ACC112 (cell line): ENCODE data around the gene MTHFD2L.
A peak's percentile ranks its signal among the peaks of the same experiment; 100 is the strongest.

Experiments used
- H2AFZ ChIP-seq: fragments of 200-600 bp; sonication (generic); one replicate; pipeline ENCODE4 v1.6.0; 2017; ENCODE audit warnings: antibody characterized with exemption, low read length; ENCODE audit not compliant: unreplicated experiment
- H3K27ac ChIP-seq: fragments of 200-600 bp; sonication (generic); 2 replicates; pipeline ENCODE4 v1.5.1; 2014; ENCODE audit warnings: low read depth, mild to moderate bottlenecking, antibody characterized with exemption, low read length, moderate library complexity
- H3K27me3 ChIP-seq: fragments of 200-600 bp; sonication (generic); 2 replicates; pipeline ENCODE4 v1.6.1; 2014; ENCODE audit warnings: mild to moderate bottlenecking, antibody characterized with exemption, low read length, moderate library complexity, mixed read lengths; ENCODE audit not compliant: insufficient read depth
- H3K36me3 ChIP-seq: fragments of 200-600 bp; sonication (generic); 2 replicates; pipeline ENCODE4 v1.6.1; 2016; ENCODE audit warnings: mild to moderate bottlenecking, antibody characterized with exemption, low read length, moderate library complexity, mixed read lengths; ENCODE audit not compliant: insufficient read depth
- H3K4me1 ChIP-seq: fragments of 200-600 bp; sonication (generic); one replicate; pipeline ENCODE4 v1.6.1; 2016; ENCODE audit warnings: low read length, mixed read lengths; ENCODE audit not compliant: insufficient read depth, unreplicated experiment, control insufficient read depth
- H3K4me3 ChIP-seq: fragments of 200-600 bp; sonication (generic); 2 replicates; pipeline ENCODE4 v1.5.1; 2014; ENCODE audit warnings: mild to moderate bottlenecking, low read depth, low read length
- H3K79me2 ChIP-seq: fragments of 200-600 bp; sonication (generic); one replicate; pipeline ENCODE4 v1.6.0; 2016; ENCODE audit warnings: low read length; ENCODE audit not compliant: control insufficient read depth, unreplicated experiment, insufficient read depth

Gene MTHFD2L

GRCh38 chr4:74244049-74244448, 86.1 kb downstream of the MTHFD2L start:
- H3K4me3 ChIP-seq = no peak overlapping the region
- no peaks in the 10 kb centered on the region for H3K36me3 ChIP-seq
- H3K79me2 ChIP-seq = no peaks in the 10 kb centered on the region
- H3K27me3 ChIP-seq = no peaks in the 10 kb centered on the region
- no peak overlapping the region for H2AFZ ChIP-seq
- H3K4me1 ChIP-seq = no peaks in the 10 kb centered on the region
- H3K27ac ChIP-seq = no peak overlapping the region

DNA sequence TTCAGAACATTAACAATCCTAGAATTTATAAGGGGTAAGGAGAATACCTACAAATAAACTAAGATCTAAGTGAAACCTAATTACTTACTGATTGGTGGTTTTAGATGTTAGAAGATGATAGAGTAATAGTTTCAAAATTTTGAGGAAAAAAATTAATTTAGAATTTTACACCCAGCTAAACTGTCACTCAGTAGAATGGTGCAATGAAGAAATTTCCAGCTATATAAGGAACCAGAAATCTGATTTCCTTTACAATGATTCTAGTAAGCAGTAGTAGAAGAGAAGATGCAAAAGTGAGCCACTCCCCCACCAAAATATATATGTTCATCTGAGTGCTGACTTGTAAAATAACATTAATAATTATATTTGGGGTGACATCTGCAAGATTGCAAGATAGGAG, 95.0 kb downstream of the MTHFD2L start:
- H3K4me3 ChIP-seq = no peak overlapping the region
- no peaks in the 10 kb centered on the region for H3K4me1 ChIP-seq
- no peaks in the 10 kb centered on the region for H3K79me2 ChIP-seq
- H3K36me3 ChIP-seq = peaks cover 11% of the 10 kb centered on the region; the same call in 1 of the 2 replicates
- no peak overlapping the region for H2AFZ ChIP-seq
- no peaks in the 10 kb centered on the region for H3K27me3 ChIP-seq
- H3K27ac ChIP-seq = no peak overlapping the region

DNA sequence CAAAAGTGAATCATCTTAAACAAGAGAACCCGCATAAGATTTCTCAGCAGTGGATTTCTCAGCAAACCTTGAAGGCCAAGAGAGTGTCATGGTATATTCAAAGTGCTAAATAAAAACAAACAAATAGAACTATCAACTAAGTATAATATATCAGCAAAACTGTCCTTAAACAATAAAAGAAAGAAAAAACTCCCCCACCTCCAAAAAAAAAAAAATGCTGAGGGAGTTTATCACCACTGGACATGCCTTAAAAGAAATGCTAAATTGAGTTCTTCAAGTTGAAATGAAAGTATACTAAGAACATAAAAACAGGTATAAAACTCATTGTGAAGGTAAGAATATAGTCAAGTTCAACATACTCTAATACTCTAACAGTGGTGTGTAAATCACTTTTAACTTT, 96.5 kb downstream of the MTHFD2L start:
- H3K4me1 ChIP-seq = no peaks in the 10 kb centered on the region
- no peak overlapping the region for H2AFZ ChIP-seq
- H3K79me2 ChIP-seq = no peaks in the 10 kb centered on the region
- no peak overlapping the region for H3K27ac ChIP-seq
- H3K27me3 ChIP-seq = no peaks in the 10 kb centered on the region
- H3K4me3 ChIP-seq = no peak overlapping the region
- H3K36me3 ChIP-seq = peaks cover 11% of the 10 kb centered on the region; the same call in 1 of the 2 replicates

DNA sequence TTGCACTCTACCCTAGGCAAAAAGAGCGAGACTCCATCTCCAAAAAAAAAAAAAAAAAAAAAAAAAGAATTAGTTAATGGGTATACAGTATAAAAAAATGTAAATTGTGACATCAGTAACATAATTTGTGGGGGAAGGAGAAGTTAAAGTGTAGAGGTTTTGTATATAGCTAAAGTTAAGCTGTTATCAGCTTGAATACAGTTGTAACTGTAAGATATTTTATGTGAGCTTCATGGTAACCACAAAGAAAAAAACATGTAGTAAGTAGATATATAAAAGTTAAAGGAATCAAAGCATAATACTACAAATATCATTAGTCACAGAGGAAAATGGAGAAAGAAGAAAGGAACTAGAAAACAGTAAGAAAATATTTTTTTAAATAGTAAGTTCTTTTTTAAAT, 97.2 kb downstream of the MTHFD2L start:
- Histone ChIP-seq H3K27me3 (no peaks in the 10 kb centered on the region), H2AFZ (no peak overlapping the region), H3K27ac (no peak overlapping the region), H3K4me3 (no peak overlapping the region), H3K4me1 (no peaks in the 10 kb centered on the region), H3K79me2 (no peaks in the 10 kb centered on the region), H3K36me3 (peaks cover 11% of the 10 kb centered on the region; the same call in 1 of the 2 replicates)

DNA sequence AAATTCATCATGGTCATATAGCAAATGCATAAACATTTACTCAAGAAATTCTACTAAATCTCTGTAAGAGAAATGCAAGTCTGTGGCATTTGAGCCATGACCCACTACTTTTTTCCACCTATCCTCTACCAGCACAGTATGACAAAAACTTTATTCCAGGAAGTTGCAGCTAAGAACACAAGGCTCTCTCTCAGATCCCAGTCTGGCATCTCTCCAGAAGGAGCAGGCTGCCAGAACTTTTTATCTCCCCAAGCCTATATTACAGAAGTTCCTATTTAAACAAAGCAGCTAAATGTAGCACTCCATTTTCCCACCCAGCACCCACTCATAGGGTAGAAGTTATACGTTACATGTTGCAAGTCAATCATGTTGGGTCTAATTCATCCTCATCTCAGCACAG, 101.0 kb downstream of the MTHFD2L start:
- no peaks in the 10 kb centered on the region for H3K4me1 ChIP-seq
- no peaks in the 10 kb centered on the region; the same call in 1 of the 2 replicates for H3K36me3 ChIP-seq
- H2AFZ ChIP-seq = no peak overlapping the region
- no peaks in the 10 kb centered on the region for H3K79me2 ChIP-seq
- H3K27ac ChIP-seq = no peak overlapping the region
- H3K4me3 ChIP-seq = no peak overlapping the region
- H3K27me3 ChIP-seq = no peaks in the 10 kb centered on the region

GRCh38 chr4:74260036-74260435, 102.1 kb downstream of the MTHFD2L start:
- H3K27ac ChIP-seq = no peak overlapping the region
- H3K4me3 ChIP-seq = no peak overlapping the region
- H2AFZ ChIP-seq = no peak overlapping the region
- H3K27me3 ChIP-seq = no peaks in the 10 kb centered on the region
- H3K79me2 ChIP-seq = no peaks in the 10 kb centered on the region
- no peaks in the 10 kb centered on the region for H3K4me1 ChIP-seq
- H3K36me3 ChIP-seq = no peaks in the 10 kb centered on the region; the same call in 1 of the 2 replicates

DNA sequence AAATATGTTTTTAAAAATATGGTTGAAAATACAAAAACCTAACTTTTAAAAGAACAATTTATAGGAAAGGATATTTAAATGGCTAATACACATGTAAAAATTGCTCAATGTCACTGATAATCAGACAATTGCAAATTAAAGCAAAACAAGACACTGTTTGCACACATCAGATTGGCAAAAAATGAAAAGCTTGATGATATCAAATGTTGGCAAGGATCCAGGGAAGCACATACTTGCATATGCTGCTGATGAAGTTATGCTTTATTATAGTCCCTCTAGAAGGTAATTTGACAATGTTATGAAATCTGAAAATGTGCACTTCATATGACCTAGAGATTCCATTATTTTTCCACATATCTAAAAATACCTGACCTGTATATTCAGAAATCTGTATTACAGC, 104.6 kb downstream of the MTHFD2L start:
- Histone ChIP-seq H3K79me2 (no peaks in the 10 kb centered on the region), H2AFZ (no peak overlapping the region), H3K4me1 (peaks cover 14% of the 10 kb centered on the region), H3K27ac (no peak overlapping the region), H3K4me3 (no peak overlapping the region), H3K36me3 (no peaks in the 10 kb centered on the region), H3K27me3 (no peaks in the 10 kb centered on the region)

DNA sequence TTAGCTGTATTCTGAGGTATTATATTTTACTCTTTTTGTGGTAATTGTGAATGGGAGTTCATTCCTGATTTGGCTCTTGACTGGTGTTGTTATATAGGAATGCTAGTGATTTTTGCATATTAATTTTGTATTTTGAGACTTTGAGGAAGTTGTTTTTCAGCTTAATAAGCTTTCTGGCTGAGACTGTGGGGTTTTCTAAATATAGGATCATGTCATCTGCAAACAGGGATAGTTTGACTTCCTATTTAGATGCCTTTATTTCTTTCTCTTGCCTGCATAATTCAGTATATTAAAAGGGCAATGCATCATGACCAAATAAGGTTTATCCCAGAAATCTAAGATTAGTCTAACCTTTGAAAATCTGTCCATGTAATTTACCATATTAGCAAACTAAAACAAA, 105.6 kb downstream of the MTHFD2L start:
- Histone ChIP-seq H3K27ac (no peak overlapping the region), H2AFZ (no peak overlapping the region), H3K36me3 (no peaks in the 10 kb centered on the region), H3K79me2 (no peaks in the 10 kb centered on the region), H3K27me3 (no peaks in the 10 kb centered on the region), H3K4me1 (peaks cover 25% of the 10 kb centered on the region), H3K4me3 (no peak overlapping the region)

GRCh38 chr4:74266081-74266480, 108.2 kb downstream of the MTHFD2L start:
- Histone ChIP-seq H3K27me3 (no peaks in the 10 kb centered on the region), H3K36me3 (no peaks in the 10 kb centered on the region), H3K4me3 (no peak overlapping the region), H3K27ac (no peak overlapping the region), H3K79me2 (no peaks in the 10 kb centered on the region), H2AFZ (no peak overlapping the region), H3K4me1 (peaks cover 30% of the 10 kb centered on the region)

DNA sequence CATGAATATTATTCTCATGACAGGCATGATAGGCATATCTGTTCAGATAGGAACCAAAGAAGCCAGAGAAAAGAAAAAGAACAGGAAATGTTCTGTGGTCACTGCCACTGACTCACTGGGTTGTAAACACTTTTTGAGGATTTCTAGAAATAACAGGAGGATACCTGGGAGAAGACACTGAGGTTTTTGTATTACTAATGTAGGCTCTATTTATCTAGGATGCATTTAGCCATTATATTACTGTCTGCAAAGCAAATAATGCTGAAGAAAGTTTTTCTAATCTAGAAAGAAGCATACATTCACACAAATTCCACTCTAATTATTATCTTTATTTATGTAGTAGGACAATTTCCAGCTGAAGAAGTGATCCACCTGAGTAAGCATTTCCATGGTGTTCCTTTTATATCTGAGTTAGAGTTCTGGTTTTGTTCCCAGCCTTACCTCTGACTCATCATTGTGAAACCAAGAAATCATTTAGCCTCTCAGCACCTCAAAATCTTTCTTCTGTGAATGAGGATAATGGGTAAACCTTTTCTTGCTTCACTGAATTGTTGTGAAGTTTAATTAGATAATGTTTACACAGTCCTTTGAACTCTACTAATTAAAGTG, 110.2 kb downstream of the MTHFD2L start:
- no peak overlapping the region for H2AFZ ChIP-seq
- H3K4me1 ChIP-seq = peaks cover 30% of the 10 kb centered on the region
- peak overlapping the region; percentile 72 for H3K27ac ChIP-seq
- H3K79me2 ChIP-seq = no peaks in the 10 kb centered on the region
- no peaks in the 10 kb centered on the region for H3K36me3 ChIP-seq
- no peak overlapping the region for H3K4me3 ChIP-seq
- no peaks in the 10 kb centered on the region for H3K27me3 ChIP-seq

DNA sequence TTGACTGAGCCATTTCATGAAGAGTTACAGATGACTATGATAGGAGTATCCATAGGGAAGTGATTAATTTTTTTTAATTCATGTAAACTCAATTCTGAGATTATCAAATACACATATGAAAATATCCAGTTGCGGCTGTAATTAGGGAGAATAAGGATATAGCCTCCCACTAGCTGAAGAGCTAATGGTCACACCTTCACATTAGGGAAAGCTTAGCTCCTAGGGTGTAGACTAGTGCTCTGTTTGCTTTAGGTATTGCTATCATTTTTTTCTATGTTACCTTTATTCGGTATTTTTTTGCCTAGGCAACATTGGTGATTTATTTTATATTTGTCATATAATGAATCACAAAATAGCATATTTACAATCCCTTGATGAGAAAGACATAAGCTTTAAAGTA, 110.7 kb downstream of the MTHFD2L start:
- Histone ChIP-seq H3K27me3 (no peaks in the 10 kb centered on the region), H3K27ac (peak overlapping the region; percentile 72), H2AFZ (no peak overlapping the region), H3K79me2 (no peaks in the 10 kb centered on the region), H3K36me3 (no peaks in the 10 kb centered on the region), H3K4me3 (no peak overlapping the region), H3K4me1 (peaks cover 30% of the 10 kb centered on the region)
